Esophagus muscularis mucosa (tissue), 3 donors: ENCODE data around the gene DPP9.

ENCODE experiments used
- CTCF ChIP-seq, 3 experiments: fragments of 200-600 bp in 2 of 3; fragments of 450-650 bp in 1 of 3; sonication (generic) in 2 of 3; IDR thresholded peaks; one replicate each; pipeline ENCODE4 v1.5.1; 2017 to 2019; ENCODE audit warnings: antibody characterized with exemption in 3 of 3, mild to moderate bottlenecking in 2 of 3, moderate library complexity in 1 of 3
- POLR2A ChIP-seq: fragments of 450-650 bp; IDR thresholded peaks from one replicate; pipeline ENCODE4 v1.6.1; 2017; ENCODE audit warnings: antibody characterized with exemption, moderate library complexity, mild to moderate bottlenecking, low read depth
- POLR2AphosphoS5 ChIP-seq, 2 donors: sonication (generic); formaldehyde crosslinking; IDR thresholded peaks; one replicate each; pipeline ENCODE4 v1.6.1; 2017; ENCODE audit warnings: antibody characterized with exemption in 2 of 2

- no peak for TF ChIP-seq CTCF (IDR thresholded peaks at IDR 0.05)
- no peak for TF ChIP-seq POLR2AphosphoS5 (IDR thresholded peaks at IDR 0.05)
- TF ChIP-seq POLR2A: no peak
Measured at GRCh38 chr19:4652075-4652474, 71.6 kb downstream of the DPP9 start.
